HG03457 (cell line): Measurements from ENCODE around the gene ERI2.
"Not testable (repeated sequence)": the region's sequence is repeated elsewhere in the genome, so short reads cannot be mapped to it uniquely, and the experiment has no call there.

Experiments
- ATAC-seq: cut with Tn5 transposase; IDR thresholded peaks from one replicate; pipeline ENCODE4 v1.9.1; 2021; ENCODE audit warnings: moderate number of reproducible peaks; ENCODE audit not compliant: unreplicated experiment

Gene ERI2

GRCh38 chr16:20767577-20767976 lies 38.7 kb downstream of the ERI2 start:
- no peak for ATAC-seq

GRCh38 chr16:20766294-20766693 lies 40.0 kb downstream of the ERI2 start:
- ATAC-seq, result no peak

- no peak for ATAC-seq
These were observed 40.5 kb downstream of the ERI2 start for GRCh38 chr16:20765732-20766131.

GRCh38 chr16:20764448-20764847 lies 41.8 kb downstream of the ERI2 start:
- not testable (repeated sequence) for ATAC-seq

GRCh38 chr16:20763461-20764232 lies 42.6 kb downstream of the ERI2 start, which contains the start of gene ACSM3:
ACSM3 (plus strand) TSS chr16:20764014; CDS start chr16:20770035, 6,021 bp downstream.
- ATAC-seq, result peak; percentile 90

GRCh38 chr16:20762404-20763123 lies 43.7 kb downstream of the ERI2 start:
- ATAC-seq, result no peak

- ATAC-seq, result no peak
These were observed 45.1 kb downstream of the ERI2 start for GRCh38 chr16:20761175-20761574.

- no peak for ATAC-seq
These were observed 45.9 kb downstream of the ERI2 start for GRCh38 chr16:20760346-20760745.

GRCh38 chr16:20755799-20756198 lies 50.5 kb downstream of the ERI2 start:
- ATAC-seq, result not testable (repeated sequence)

- no peak for ATAC-seq
These were observed 51.0 kb downstream of the ERI2 start for GRCh38 chr16:20755238-20755637.

GRCh38 chr16:20753727-20754126 lies 52.5 kb downstream of the ERI2 start:
- no peak for ATAC-seq

GRCh38 chr16:20750558-20750957 lies 55.7 kb downstream of the ERI2 start:
- no peak for ATAC-seq

GRCh38 chr16:20749474-20749873 lies 56.8 kb downstream of the ERI2 start:
- no peak for ATAC-seq

- no peak for ATAC-seq
These were observed 59.0 kb downstream of the ERI2 start for GRCh38 chr16:20747030-20747816.

- no peak for ATAC-seq
These were observed 59.8 kb downstream of the ERI2 start for GRCh38 chr16:20746461-20746860.
